Activated naive CD4-positive, alpha-beta T cell treated with anti-CD3 and anti-CD28 coated beads for 36 hours (primary cell): ENCODE data around the gene ERC1. TPM values are rescaled to one million over a fixed set of nuclear protein-coding genes. Genes with fewer than 3 reads are reported as not detected.
"Not testable (repeated sequence)": the region's sequence is repeated elsewhere in the genome, so short reads cannot be mapped to it uniquely, and the experiment has no call there.

Experiments used
- CTCF ChIA-PET: fragments of 350-600 bp; sonication (Branson Sonifier 250); formaldehyde crosslinking; loops from one replicate; lab custom pipeline; 2021; ENCODE audit warnings: antibody characterized with exemption; lab: Charles Lee
- DNase-seq: peaks from one replicate; pipeline ENCODE4 v3.0.0-alpha.2; 2020
- H3K27ac Mint-ChIP-seq: one replicate; pipeline ENCODE4 v1.8.0; 2021; ENCODE audit warnings: mild to moderate bottlenecking, mixed read lengths
- H3K27me3 Mint-ChIP-seq: one replicate; pipeline ENCODE4 v1.8.0; 2021; ENCODE audit warnings: low read depth, mixed read lengths
- H3K36me3 Mint-ChIP-seq: one replicate; pipeline ENCODE4 v1.8.0; 2021; ENCODE audit warnings: low read depth, mixed read lengths
- H3K4me1 Mint-ChIP-seq: one replicate; pipeline ENCODE4 v1.8.0; 2021; ENCODE audit warnings: low read depth, mixed read lengths
- H3K4me3 Mint-ChIP-seq: one replicate; pipeline ENCODE4 v1.8.0; 2021; ENCODE audit warnings: mild to moderate bottlenecking, moderate library complexity, mixed read lengths
- H3K9me3 Mint-ChIP-seq: one replicate; pipeline ENCODE4 v1.8.0; 2021; ENCODE audit warnings: mixed read lengths
- intact Hi-C: fragments of 100-400 bp; cut with micrococcal nuclease; formaldehyde crosslinking; loops from one replicate; pipeline ENCODE4 v1.15.1; 2023
- total RNA-seq, 2 experiments: library from RNA; stranded (reverse); gene quantifications; one replicate each; pipeline ENCODE4 v1.2.3, GENCODE V29; 2021

The ERC1 gene
- total RNA-seq, 2 experiments from 2014 or later: 17.4 to 20.7 TPM

GRCh38 chr12:1222858-1223639 is 232.0 kb downstream of the ERC1 start:
- DNase-seq: no peak
- intact Hi-C loops: no loop called here
- no peak overlapping the region for H3K4me3 Mint-ChIP-seq
- H3K9me3 Mint-ChIP-seq: no peaks in the 10 kb centered on the region
- no peaks in the 10 kb centered on the region for H3K27me3 Mint-ChIP-seq
- peaks cover 19% of the 10 kb centered on the region for H3K4me1 Mint-ChIP-seq
- H3K27ac Mint-ChIP-seq: no peak overlapping the region
- peaks cover 2% of the 10 kb centered on the region for H3K36me3 Mint-ChIP-seq
- CTCF ChIA-PET: no interaction called here

GRCh38 chr12:1226951-1227350 is 235.9 kb downstream of the ERC1 start:
- Mint-ChIP-seq H3K9me3 (no peaks in the 10 kb centered on the region), H3K27ac (no peak overlapping the region), H3K4me3 (no peak overlapping the region), H3K27me3 (no peaks in the 10 kb centered on the region), H3K4me1 (peaks cover 22% of the 10 kb centered on the region), H3K36me3 (peaks cover 8% of the 10 kb centered on the region)
- intact Hi-C loops: no loop called here
- CTCF ChIA-PET: no interaction called here
- no peak for DNase-seq

- CTCF ChIA-PET: no interaction called here
- Mint-ChIP-seq H3K4me1 (peaks cover 3% of the 10 kb centered on the region), H3K27ac (no peak overlapping the region), H3K36me3 (peaks cover 10% of the 10 kb centered on the region), H3K9me3 (no peaks in the 10 kb centered on the region), H3K27me3 (no peaks in the 10 kb centered on the region), H3K4me3 (no peak overlapping the region)
- intact Hi-C loops: no loop called here
- DNase-seq: no peak
Measured at GRCh38 chr12:1234073-1234472, 243.1 kb downstream of the ERC1 start.

GRCh38 chr12:1246637-1247036 is 255.6 kb downstream of the ERC1 start:
- CTCF ChIA-PET: interaction anchor here (0.5 kb wide), 1 partner anchor 200 kb away, joined by 3 read pairs; no protein-coding TSS in a partner anchor
- Mint-ChIP-seq H3K27me3 (no peaks in the 10 kb centered on the region), H3K9me3 (no peaks in the 10 kb centered on the region), H3K4me1 (no peaks in the 10 kb centered on the region), H3K36me3 (no peaks in the 10 kb centered on the region), H3K27ac (no peak overlapping the region), H3K4me3 (no peak overlapping the region)
- DNase-seq: no peak
- intact Hi-C loops: no loop called here

- DNase-seq: no peak
- H3K4me3 Mint-ChIP-seq: no peak overlapping the region
- intact Hi-C loops: no loop called here
- no peaks in the 10 kb centered on the region for H3K4me1 Mint-ChIP-seq
- no peaks in the 10 kb centered on the region for H3K27me3 Mint-ChIP-seq
- H3K36me3 Mint-ChIP-seq: no peaks in the 10 kb centered on the region
- no peaks in the 10 kb centered on the region for H3K9me3 Mint-ChIP-seq
- CTCF ChIA-PET: interaction anchor here (1.4 kb wide), 1 partner anchor 133 kb away, joined by 6 read pairs; no protein-coding TSS in a partner anchor
- no peak overlapping the region for H3K27ac Mint-ChIP-seq
Measured at GRCh38 chr12:1250641-1251040, 259.6 kb downstream of the ERC1 start.

- Mint-ChIP-seq H3K4me1 (no peaks in the 10 kb centered on the region), H3K27ac (no peak overlapping the region), H3K9me3 (no peaks in the 10 kb centered on the region), H3K4me3 (no peak overlapping the region), H3K36me3 (peaks cover 1% of the 10 kb centered on the region), H3K27me3 (no peaks in the 10 kb centered on the region)
- CTCF ChIA-PET: interaction anchor here (2.4 kb wide), 1 partner anchor 135 kb away, joined by 6 read pairs; no protein-coding TSS in a partner anchor
- no peak for DNase-seq
- intact Hi-C loops: no loop called here
Measured at GRCh38 chr12:1252758-1253157, 261.7 kb downstream of the ERC1 start.

GRCh38 chr12:1255125-1255524 is 264.1 kb downstream of the ERC1 start:
- H3K4me3 Mint-ChIP-seq, intact Hi-C loops, H3K9me3 Mint-ChIP-seq, DNase-seq, H3K4me1 Mint-ChIP-seq, H3K27ac Mint-ChIP-seq, H3K27me3 Mint-ChIP-seq, CTCF ChIA-PET, H3K36me3 Mint-ChIP-seq: not testable (repeated sequence)

GRCh38 chr12:1255854-1256253 is 264.8 kb downstream of the ERC1 start:
- H3K27ac Mint-ChIP-seq, H3K27me3 Mint-ChIP-seq, DNase-seq, H3K4me1 Mint-ChIP-seq, H3K36me3 Mint-ChIP-seq, H3K9me3 Mint-ChIP-seq, intact Hi-C loops, H3K4me3 Mint-ChIP-seq: not testable (repeated sequence)
- CTCF ChIA-PET: interaction anchor here (0.5 kb wide), 1 partner anchor 442 kb away, joined by 3 read pairs; no protein-coding TSS in a partner anchor

- no peak overlapping the region for H3K27ac Mint-ChIP-seq
- no peaks in the 10 kb centered on the region for H3K27me3 Mint-ChIP-seq
- CTCF ChIA-PET: interaction anchor here (0.5 kb wide), 1 partner anchor 442 kb away, joined by 3 read pairs; no protein-coding TSS in a partner anchor
- no peak overlapping the region for H3K4me3 Mint-ChIP-seq
- peaks cover 4% of the 10 kb centered on the region for H3K36me3 Mint-ChIP-seq
- intact Hi-C loops: no loop called here
- no peaks in the 10 kb centered on the region for H3K4me1 Mint-ChIP-seq
- H3K9me3 Mint-ChIP-seq: no peaks in the 10 kb centered on the region
- no peak for DNase-seq
Measured at GRCh38 chr12:1256285-1256684, 265.3 kb downstream of the ERC1 start.

- Mint-ChIP-seq H3K9me3 (no peaks in the 10 kb centered on the region), H3K36me3 (peaks cover 5% of the 10 kb centered on the region), H3K4me3 (no peak overlapping the region), H3K27me3 (no peaks in the 10 kb centered on the region), H3K4me1 (no peaks in the 10 kb centered on the region), H3K27ac (no peak overlapping the region)
- intact Hi-C loops: no loop called here
- DNase-seq: no peak
- CTCF ChIA-PET: no interaction called here
Measured at GRCh38 chr12:1256991-1257390, 266.0 kb downstream of the ERC1 start.

- no peaks in the 10 kb centered on the region for H3K9me3 Mint-ChIP-seq
- peaks cover 12% of the 10 kb centered on the region for H3K36me3 Mint-ChIP-seq
- intact Hi-C loops: no loop called here
- no peak overlapping the region for H3K27ac Mint-ChIP-seq
- H3K27me3 Mint-ChIP-seq: no peaks in the 10 kb centered on the region
- no peaks in the 10 kb centered on the region for H3K4me1 Mint-ChIP-seq
- CTCF ChIA-PET: no interaction called here
- no peak for DNase-seq
- H3K4me3 Mint-ChIP-seq: no peak overlapping the region
Measured at GRCh38 chr12:1262011-1262410, 271.0 kb downstream of the ERC1 start.

GRCh38 chr12:1267243-1267642 is 276.2 kb downstream of the ERC1 start:
- no peak for DNase-seq
- CTCF ChIA-PET: no interaction called here
- Mint-ChIP-seq H3K36me3 (peaks cover 11% of the 10 kb centered on the region), H3K4me3 (no peak overlapping the region), H3K9me3 (no peaks in the 10 kb centered on the region), H3K4me1 (no peaks in the 10 kb centered on the region), H3K27me3 (no peaks in the 10 kb centered on the region), H3K27ac (no peak overlapping the region)
- intact Hi-C loops: no loop called here

- CTCF ChIA-PET: no interaction called here
- intact Hi-C loops: no loop called here
- H3K9me3 Mint-ChIP-seq: no peaks in the 10 kb centered on the region
Measured at GRCh38 chr12:1272142-1272541, 281.1 kb downstream of the ERC1 start.

More at GRCh38 chr12:1272142-1272541, 281.1 kb downstream of the ERC1 start:
- peaks cover 5% of the 10 kb centered on the region for H3K36me3 Mint-ChIP-seq
- no peak overlapping the region for H3K27ac Mint-ChIP-seq
- H3K27me3 Mint-ChIP-seq: no peaks in the 10 kb centered on the region
- H3K4me1 Mint-ChIP-seq: no peaks in the 10 kb centered on the region
- no peak overlapping the region for H3K4me3 Mint-ChIP-seq
- peak; percentile 5 for DNase-seq
